Liver (tissue), 9 donors: ENCODE results near the gene POU6F2. TPM values are rescaled to one million over a fixed set of nuclear protein-coding genes. Genes with fewer than 3 reads are reported as not detected.
A peak's percentile ranks its signal among the peaks of the same experiment; 100 is the strongest.

Experiments
- DNase-seq: peaks from one replicate; pipeline ENCODE4 v3.0.0-alpha.2; 2017; ENCODE audit warnings: low spot score
- H3K27ac ChIP-seq, 2 donors: one replicate each; pipeline ENCODE4 v1.7.0; 2013; ENCODE audit warnings: inconsistent platforms in 2 of 2, low read length in 2 of 2, control low read depth in 1 of 2, low read depth in 1 of 2, mild to moderate bottlenecking in 1 of 2
- H3K27me3 ChIP-seq, 4 donors: one replicate each; pipeline versions ENCODE4 v1.6.1 to v1.7.0; 2013; ENCODE audit warnings: low read length in 3 of 4, inconsistent platforms in 1 of 4, mild to moderate bottlenecking in 1 of 4, moderate library complexity in 1 of 4; ENCODE audit not compliant: control insufficient read depth in 4 of 4, insufficient read depth in 4 of 4
- H3K36me3 ChIP-seq, 4 donors: one replicate each; pipeline versions ENCODE4 v1.6.1 to v1.7.0; 2013; ENCODE audit warnings: low read length in 3 of 4, mild to moderate bottlenecking in 3 of 4, low read depth in 1 of 4, moderate library complexity in 1 of 4; ENCODE audit not compliant: control insufficient read depth in 4 of 4, insufficient read depth in 3 of 4
- H3K4me1 ChIP-seq, 4 donors: one replicate each; pipeline versions ENCODE4 v1.6.1 to v1.7.0; 2013; ENCODE audit warnings: low read length in 3 of 4, mild to moderate bottlenecking in 3 of 4, moderate library complexity in 1 of 4; ENCODE audit not compliant: control insufficient read depth in 4 of 4, insufficient read depth in 4 of 4
- H3K4me3 ChIP-seq, 3 donors: one replicate each; pipeline versions ENCODE4 v1.6.1 to v1.7.0; 2013; ENCODE audit warnings: low read length in 3 of 3, control low read depth in 1 of 3, low read depth in 1 of 3, mild to moderate bottlenecking in 1 of 3
- H3K9ac ChIP-seq, 2 donors: one replicate each; pipeline ENCODE4 v1.7.0; 2013; ENCODE audit warnings: low read length in 2 of 2, mild to moderate bottlenecking in 2 of 2, moderate library complexity in 2 of 2, control low read depth in 1 of 2, low read depth in 1 of 2
- H3K9me3 ChIP-seq, 4 donors: one replicate each; pipeline versions ENCODE4 v1.6.1 to v1.7.0; 2013; ENCODE audit warnings: low read length in 3 of 4; ENCODE audit not compliant: control insufficient read depth in 4 of 4
- ATF3 ChIP-seq: IDR thresholded peaks from 2 replicates; pipeline ENCODE4 v1.6.1; 2016; ENCODE audit warnings: antibody characterized with exemption
- CTCF ChIP-seq: fragments of 150-350 bp; IDR thresholded peaks from 2 replicates; pipeline ENCODE4 v1.5.1; 2017; ENCODE audit warnings: improper control_type of control experiment, low read depth, low read length; ENCODE audit not compliant: missing input control
- FOXA1 ChIP-seq: IDR thresholded peaks from 2 replicates; pipeline ENCODE4 v1.6.1; 2016; ENCODE audit warnings: antibody characterized with exemption
- FOXA2 ChIP-seq: IDR thresholded peaks from 2 replicates; pipeline ENCODE4 v1.6.1; 2016; ENCODE audit warnings: antibody characterized with exemption
- HNF4A ChIP-seq, 2 donors: conservative IDR thresholded peaks; 2 replicates each; pipeline ENCODE4 v1.6.1; 2016; ENCODE audit warnings: antibody characterized with exemption in 2 of 2, mild to moderate bottlenecking in 2 of 2
- JUND ChIP-seq, 2 donors: IDR thresholded peaks; 2 replicates each; pipeline ENCODE4 v1.6.1; 2016; ENCODE audit warnings: antibody characterized with exemption in 2 of 2
- MAX ChIP-seq: IDR thresholded peaks from 2 replicates; pipeline ENCODE4 v1.6.1; 2016; ENCODE audit warnings: antibody characterized with exemption
- NR2F2 ChIP-seq: IDR thresholded peaks from 2 replicates; pipeline ENCODE4 v1.6.1; 2016; ENCODE audit warnings: antibody characterized with exemption
- RAD21 ChIP-seq, 2 donors: IDR thresholded peaks; 2 replicates each; pipeline ENCODE4 v1.6.1; 2016; ENCODE audit warnings: antibody characterized with exemption in 2 of 2, mild to moderate bottlenecking in 2 of 2
- REST ChIP-seq: IDR thresholded peaks from 2 replicates; pipeline ENCODE4 v1.6.1; 2016; ENCODE audit warnings: antibody characterized with exemption, mild to moderate bottlenecking
- RXRA ChIP-seq, 2 donors: IDR thresholded peaks; 2 replicates each; pipeline ENCODE4 v1.6.1; 2017 to 2018; ENCODE audit warnings: antibody characterized with exemption in 2 of 2, mild to moderate bottlenecking in 1 of 2
- SP1 ChIP-seq: IDR thresholded peaks from 2 replicates; pipeline ENCODE4 v1.6.1; 2018; ENCODE audit warnings: antibody characterized with exemption, mild to moderate bottlenecking
- TAF1 ChIP-seq: conservative IDR thresholded peaks from 2 replicates; pipeline ENCODE4 v1.6.1; 2016; ENCODE audit warnings: antibody characterized with exemption, mild to moderate bottlenecking
- WGBS: extraction: QIAGEN DNeasy Blood & Tissue Kit; methylation state at CpG from one replicate; pipeline ENCODE4 v1.1.7; 2013; 5-methylcytosine and 5-hydroxymethylcytosine counted together
- polyA plus RNA-seq, 2 donors: library from polyadenylated mRNA; stranded (reverse) in 1 of 2; unstranded in 1 of 2; fragments of 200-250 nt in 1 of 2; fragments of >200 nt in 1 of 2; fragmentation: Nextera tagmentation in 1 of 2; extraction: Ambion mirVana in 1 of 2; gene quantifications; one replicate each; pipeline versions ENCODE4 v1.2.1 to v1.2.3, GENCODE V29; 2013 to 2015
- total RNA-seq, 2 donors: library from RNA; depleted of rRNA; stranded (reverse); fragments of >200 nt; gene quantifications; one replicate each; pipeline ENCODE4 v1.2.3, GENCODE V29; 2014
- donor health status: healthy.
- donor health status: healthy.
- donor health status: healthy.
- donor health status: healthy.
- donor health status: healthy.

Gene POU6F2
- total and polyA plus RNA-seq, 4 donors, result under 0.01 to 0.24 (median 0.08) TPM; not detected in 1

GRCh38 chr7:39416866-39417265 is 439.2 kb downstream of the POU6F2 start:
- Histone ChIP-seq H3K4me1 (peaks cover 2 to 11% (median 8%) of the 10 kb centered on the region in 4 donors), H3K27me3 (no peaks in the 10 kb centered on the region), H3K9ac (no peak overlapping the region), H3K36me3 (no peaks in the 10 kb centered on the region), H3K4me3 (no peak overlapping the region), H3K9me3 (no peaks in the 10 kb centered on the region), H3K27ac (no peak overlapping the region)
- DNase-seq, result no peak
- 86% methylated on average over 3 of the region's 3 CpGs for WGBS
- TF ChIP-seq HNF4A (conservative IDR thresholded peaks at IDR 0.05) (no peak), CTCF (no peak), REST (no peak), FOXA2 (no peak), SP1 (no peak), ATF3 (no peak), NR2F2 (no peak), FOXA1 (no peak), MAX (no peak), RXRA (IDR thresholded peaks at IDR 0.05) (no peak), JUND (IDR thresholded peaks at IDR 0.05) (no peak)

GRCh38 chr7:39417642-39418041 is 439.9 kb downstream of the POU6F2 start:
- Histone ChIP-seq H3K4me1 (peaks cover 2 to 11% (median 8%) of the 10 kb centered on the region in 4 donors), H3K9ac (no peak overlapping the region), H3K27me3 (no peaks in the 10 kb centered on the region), H3K27ac (no peak overlapping the region), H3K36me3 (no peaks in the 10 kb centered on the region), H3K4me3 (no peak overlapping the region), H3K9me3 (no peaks in the 10 kb centered on the region)
- no peak for TF ChIP-seq TAF1
- peak; percentile 15 to 40 for TF ChIP-seq RAD21 (IDR thresholded peaks at IDR 0.05)
- WGBS, result 91% methylated on average over 1 of the region's 1 CpG
- no peak for DNase-seq

GRCh38 chr7:39421251-39421650 is 443.5 kb downstream of the POU6F2 start:
- Histone ChIP-seq H3K9ac (no peak overlapping the region), H3K27me3 (no peaks in the 10 kb centered on the region), H3K4me1 (no peaks in the 10 kb centered on the region), H3K27ac (no peak overlapping the region), H3K9me3 (no peaks in the 10 kb centered on the region), H3K36me3 (no peaks in the 10 kb centered on the region), H3K4me3 (no peak overlapping the region)
- TF ChIP-seq HNF4A (conservative IDR thresholded peaks at IDR 0.05), result no peak
- DNase-seq, result no peak
- WGBS, result 83% methylated on average over 2 of the region's 2 CpGs
